A673 (cell line): ENCODE data around the gene SUFU. TPM values are rescaled to one million over a fixed set of nuclear protein-coding genes. Genes with fewer than 3 reads are reported as not detected.

Experiments used
- BruUV-seq: library from RNA; stranded (reverse); fragments of 400-500 nt; replicated peaks from 2 replicates; lab custom pipeline; 2021; lab: Mats Ljungman, UMichigan
- CTCF ChIA-PET: fragments of 300-600 bp; sonication (Branson Sonifier 250); formaldehyde crosslinking; loops from one replicate; lab custom pipeline; 2022; ENCODE audit warnings: antibody characterized with exemption; lab: Charles Lee
- POLR2A ChIA-PET: fragments of 300-600 bp; sonication (Branson Sonifier 250); formaldehyde crosslinking; loops from one replicate; lab custom pipeline; 2022; ENCODE audit warnings: antibody characterized with exemption; ENCODE audit not compliant: low non-redundant PET; lab: Charles Lee
- DNase-seq: peaks from one replicate; pipeline ENCODE4 v3.0.0-alpha.2; 2015; ENCODE audit warnings: low spot score
- H3K27ac ChIP-seq: fragments of 200-600 bp; sonication (generic); 2 replicates; pipeline ENCODE4 v1.5.1; 2016; ENCODE audit warnings: mixed run types, low read depth, mild to moderate bottlenecking, mixed read lengths, antibody characterized with exemption, low read length; ENCODE audit not compliant: poor library complexity, severe bottlenecking
- H3K27me3 ChIP-seq: fragments of 200-600 bp; sonication (generic); replicated peaks from 2 replicates; pipeline ENCODE4 v1.6.1; 2017; ENCODE audit warnings: mixed run types, low read depth, mild to moderate bottlenecking, mixed read lengths, antibody characterized with exemption, low read length; ENCODE audit not compliant: insufficient read depth, poor library complexity
- H3K36me3 ChIP-seq: fragments of 200-600 bp; sonication (generic); 2 replicates; pipeline ENCODE4 v1.6.1; 2016; ENCODE audit warnings: mixed run types, mild to moderate bottlenecking, mixed read lengths, antibody characterized with exemption, low read length; ENCODE audit not compliant: insufficient read depth, poor library complexity, severe bottlenecking
- H3K4me1 ChIP-seq: fragments of 200-600 bp; sonication (generic); 2 replicates; pipeline ENCODE4 v1.6.1; 2017; ENCODE audit warnings: mixed run types, mild to moderate bottlenecking, mixed read lengths, antibody characterized with exemption, low read length; ENCODE audit not compliant: insufficient read depth, poor library complexity, severe bottlenecking
- H3K4me3 ChIP-seq: fragments of 200-600 bp; sonication (generic); 2 replicates; pipeline ENCODE4 v1.5.1; 2016; ENCODE audit warnings: low read depth, mixed run types, mild to moderate bottlenecking, mixed read lengths, low read length; ENCODE audit not compliant: poor library complexity, severe bottlenecking
- H3K9me3 ChIP-seq: fragments of 200-600 bp; sonication (generic); 2 replicates; pipeline ENCODE4 v1.6.1; 2016; ENCODE audit warnings: mixed run types, low read depth, mild to moderate bottlenecking, mixed read lengths, antibody characterized with exemption, low read length; ENCODE audit not compliant: poor library complexity, severe bottlenecking
- EZH2 ChIP-seq: fragments of 200-600 bp; sonication (generic); IDR thresholded peaks from 2 replicates; pipeline ENCODE4 v1.6.1; 2017; ENCODE audit warnings: borderline replicate concordance, low read depth, mild to moderate bottlenecking, mixed read lengths, antibody characterized with exemption, low read length; ENCODE audit not compliant: poor library complexity, severe bottlenecking
- intact Hi-C: fragments of 100-400 bp; cut with micrococcal nuclease; formaldehyde crosslinking; loops from one replicate; pipeline ENCODE4 v1.10.0; 2022; ENCODE audit not compliant: unreplicated experiment
- total RNA-seq: library from RNA; stranded (reverse); gene quantifications from 2 replicates; pipeline ENCODE4 v1.2.3, GENCODE V29; 2021
- TF ChIP-seq, protein P1 (sequence below): fragments of 300-800, 200-600 bp; sonication (generic); conservative IDR thresholded peaks from 2 replicates; pipeline ENCODE4 v1.5.1; 2017; ENCODE audit warnings: low read depth, mild to moderate bottlenecking, antibody characterized with exemption, low read length, moderate library complexity, mixed read lengths

The SUFU gene
- total RNA-seq, 1 experiment from 2014 or later: 20.5 TPM

- Histone ChIP-seq H3K27ac (no peak overlapping the region), H3K4me1 (peaks cover 12% of the 10 kb centered on the region), H3K9me3 (no peaks in the 10 kb centered on the region), H3K4me3 (no peak overlapping the region), H3K27me3 (no peaks in the 10 kb centered on the region), H3K36me3 (peaks cover 31% of the 10 kb centered on the region)
- no TSS peak for BruUV-seq
- TF ChIP-seq, protein P1, sequence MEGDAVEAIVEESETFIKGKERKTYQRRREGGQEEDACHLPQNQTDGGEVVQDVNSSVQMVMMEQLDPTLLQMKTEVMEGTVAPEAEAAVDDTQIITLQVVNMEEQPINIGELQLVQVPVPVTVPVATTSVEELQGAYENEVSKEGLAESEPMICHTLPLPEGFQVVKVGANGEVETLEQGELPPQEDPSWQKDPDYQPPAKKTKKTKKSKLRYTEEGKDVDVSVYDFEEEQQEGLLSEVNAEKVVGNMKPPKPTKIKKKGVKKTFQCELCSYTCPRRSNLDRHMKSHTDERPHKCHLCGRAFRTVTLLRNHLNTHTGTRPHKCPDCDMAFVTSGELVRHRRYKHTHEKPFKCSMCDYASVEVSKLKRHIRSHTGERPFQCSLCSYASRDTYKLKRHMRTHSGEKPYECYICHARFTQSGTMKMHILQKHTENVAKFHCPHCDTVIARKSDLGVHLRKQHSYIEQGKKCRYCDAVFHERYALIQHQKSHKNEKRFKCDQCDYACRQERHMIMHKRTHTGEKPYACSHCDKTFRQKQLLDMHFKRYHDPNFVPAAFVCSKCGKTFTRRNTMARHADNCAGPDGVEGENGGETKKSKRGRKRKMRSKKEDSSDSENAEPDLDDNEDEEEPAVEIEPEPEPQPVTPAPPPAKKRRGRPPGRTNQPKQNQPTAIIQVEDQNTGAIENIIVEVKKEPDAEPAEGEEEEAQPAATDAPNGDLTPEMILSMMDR: no peak
- TF ChIP-seq EZH2: no peak
- intact Hi-C loops: no loop called here
- ChIA-PET CTCF (interaction anchor here (0.5 kb wide), 1 partner anchor 32 kb away, joined by 4 read pairs; no protein-coding TSS in a partner anchor), POLR2A (interaction anchor here (0.6 kb wide), 1 partner anchor 54 kb away, joined by 3 read pairs; no protein-coding TSS in a partner anchor)
- DNase-seq: no peak
Measured at GRCh38 chr10:102507521-102507920, 3.7 kb downstream of the SUFU start.

- TF ChIP-seq, protein P1: no peak
- TF ChIP-seq EZH2: no peak
- H3K4me3 ChIP-seq: no peak overlapping the region
- ChIA-PET CTCF (interaction anchor here (0.6 kb wide), 1 partner anchor 123 kb away, joined by 5 read pairs; no protein-coding TSS in a partner anchor), POLR2A (no interaction called here)
- intact Hi-C loops: no loop called here
- no peak for DNase-seq
- H3K9me3 ChIP-seq: no peaks in the 10 kb centered on the region
- no peak overlapping the region for H3K27ac ChIP-seq
- BruUV-seq: no TSS peak
- peaks cover 39% of the 10 kb centered on the region for H3K36me3 ChIP-seq
- H3K27me3 ChIP-seq: no peaks in the 10 kb centered on the region
- peaks cover 7% of the 10 kb centered on the region for H3K4me1 ChIP-seq
Measured at GRCh38 chr10:102508506-102508905, 4.7 kb downstream of the SUFU start.

DNA sequence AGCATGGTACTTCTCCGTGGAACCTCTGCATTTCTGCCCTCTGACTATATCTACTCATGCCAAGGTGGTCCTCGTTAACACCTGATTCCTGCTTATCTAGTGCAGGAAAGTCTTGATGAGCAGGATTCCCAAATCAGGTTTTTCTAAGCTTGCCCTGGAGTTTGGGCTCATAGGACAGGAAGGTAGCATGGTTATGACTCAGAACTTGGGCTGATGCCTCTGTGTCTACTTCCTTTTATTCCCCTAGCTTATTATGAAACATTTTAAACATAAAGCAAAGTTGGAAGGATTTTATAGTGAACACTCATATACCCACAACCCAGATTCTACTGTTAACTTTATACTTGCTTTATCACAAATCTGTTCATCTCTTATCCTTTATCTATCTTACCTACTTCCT is 5.6 kb downstream of the SUFU start:
- Histone ChIP-seq H3K36me3 (peaks cover 39% of the 10 kb centered on the region), H3K27ac (no peak overlapping the region), H3K27me3 (no peaks in the 10 kb centered on the region), H3K9me3 (no peaks in the 10 kb centered on the region), H3K4me3 (no peak overlapping the region), H3K4me1 (peaks cover 7% of the 10 kb centered on the region)
- no TSS peak for BruUV-seq
- no peak for DNase-seq
- CTCF ChIA-PET: no interaction called here
- POLR2A ChIA-PET: no interaction called here
- intact Hi-C loops: no loop called here
- TF ChIP-seq EZH2: no peak
- TF ChIP-seq, protein P1: no peak
